HG03060 (cell line): Measurements from ENCODE around the gene CDH4.

Experiments used
- ATAC-seq: cut with Tn5 transposase; IDR thresholded peaks from one replicate; pipeline ENCODE4 v1.9.1; 2021; ENCODE audit warnings: low read depth, moderate number of reproducible peaks; ENCODE audit not compliant: unreplicated experiment

The CDH4 gene

GRCh38 chr20:61813791-61814190 lies 561.7 kb downstream of the CDH4 start:
- no peak for ATAC-seq

- no peak for ATAC-seq
These were observed 562.2 kb downstream of the CDH4 start for GRCh38 chr20:61814244-61814643.

DNA sequence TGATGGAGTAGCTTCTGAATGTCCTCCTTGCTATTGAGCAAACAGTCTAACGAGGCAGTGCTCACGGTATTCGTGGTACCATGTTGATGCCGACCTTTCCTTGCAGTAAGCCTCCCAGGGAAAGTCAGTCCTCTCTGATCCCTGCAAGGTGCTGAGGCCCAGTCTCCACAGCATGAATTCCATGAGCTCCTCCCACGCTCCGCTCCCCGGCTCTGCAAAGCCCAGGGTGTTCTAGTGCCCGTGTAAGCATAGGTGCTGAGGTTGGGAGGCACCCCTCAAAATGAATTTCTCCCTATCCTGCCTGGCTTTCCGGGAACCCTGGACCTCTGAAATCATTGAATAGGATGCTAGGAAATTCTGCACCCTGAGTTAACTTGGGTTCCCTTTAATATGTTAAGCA lies 562.7 kb downstream of the CDH4 start:
- no peak for ATAC-seq

DNA sequence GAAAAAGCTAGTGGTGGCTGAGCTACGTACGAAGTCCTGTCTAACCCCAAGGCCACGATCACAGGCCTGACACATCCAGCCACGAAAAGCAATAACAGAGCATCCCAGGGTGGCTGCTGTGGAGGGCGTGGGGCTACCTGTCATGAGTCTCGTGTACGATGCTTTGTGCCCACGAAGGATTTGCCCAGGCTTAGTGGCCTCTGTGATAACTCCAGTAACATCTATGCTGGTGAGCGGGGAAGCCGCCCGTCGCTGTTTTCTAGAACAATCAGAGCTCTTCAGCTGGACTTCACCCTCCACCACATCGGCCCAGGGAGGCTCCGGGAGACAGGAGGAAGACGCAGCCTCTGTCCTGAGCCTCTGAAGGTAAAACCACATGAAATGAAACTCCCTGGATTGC lies 563.1 kb downstream of the CDH4 start:
- no peak for ATAC-seq

DNA sequence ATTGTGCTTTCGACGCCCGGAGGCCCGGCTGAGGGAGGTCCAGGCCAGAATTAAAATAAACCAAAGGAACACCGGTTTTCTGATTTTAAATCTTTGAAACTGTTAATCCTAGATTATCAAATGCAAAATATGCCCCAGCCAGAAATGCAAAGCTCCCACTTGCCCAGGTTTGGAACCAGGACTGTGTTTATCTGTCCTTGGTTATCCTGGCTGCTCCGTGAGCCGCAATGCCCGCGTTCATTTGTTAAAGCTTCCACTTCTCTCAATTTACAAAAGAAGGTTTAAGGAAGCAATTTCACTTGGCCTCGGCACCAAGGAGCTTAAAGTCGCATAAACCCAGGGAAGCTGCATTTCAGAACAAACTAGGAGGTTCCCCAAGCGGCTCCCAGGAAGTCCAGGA lies 563.6 kb downstream of the CDH4 start:
- no peak for ATAC-seq

GRCh38 chr20:61816606-61817460 lies 564.8 kb downstream of the CDH4 start:
- no peak for ATAC-seq

- ATAC-seq = no peak
These were observed 565.5 kb downstream of the CDH4 start for GRCh38 chr20:61817575-61817974.

GRCh38 chr20:61818746-61819573 lies 566.9 kb downstream of the CDH4 start:
- no peak for ATAC-seq

DNA sequence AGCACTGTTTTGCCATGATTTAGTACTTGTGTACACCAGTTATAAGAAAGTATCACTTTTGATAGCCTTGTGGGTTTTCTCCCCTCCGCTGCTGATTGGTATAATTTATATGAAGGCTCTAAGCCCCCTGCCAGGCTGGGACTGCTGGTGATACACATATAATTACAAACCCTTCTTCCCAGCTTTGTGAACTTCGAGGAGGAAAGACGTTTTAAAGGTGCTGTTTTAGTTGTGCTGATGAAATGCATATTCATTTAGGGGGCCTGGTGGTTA lies 567.4 kb downstream of the CDH4 start:
- ATAC-seq = no peak

- ATAC-seq = no peak
These were observed 568.1 kb downstream of the CDH4 start for GRCh38 chr20:61819921-61820825.

- no peak for ATAC-seq
These were observed 569.7 kb downstream of the CDH4 start for GRCh38 chr20:61821735-61822134.

- ATAC-seq = no peak
These were observed 570.3 kb downstream of the CDH4 start for GRCh38 chr20:61822396-61822795.

- ATAC-seq = no peak
These were observed 571.2 kb downstream of the CDH4 start for GRCh38 chr20:61823242-61823641.

GRCh38 chr20:61828891-61829290 lies 576.8 kb downstream of the CDH4 start:
- no peak for ATAC-seq

GRCh38 chr20:61829526-61829925 lies 577.5 kb downstream of the CDH4 start:
- ATAC-seq = no peak

GRCh38 chr20:61830241-61830930 lies 578.3 kb downstream of the CDH4 start:
- ATAC-seq = no peak

- no peak for ATAC-seq
These were observed 578.9 kb downstream of the CDH4 start for GRCh38 chr20:61830991-61831390.

- ATAC-seq = no peak
These were observed 580.1 kb downstream of the CDH4 start for GRCh38 chr20:61832181-61832580.

DNA sequence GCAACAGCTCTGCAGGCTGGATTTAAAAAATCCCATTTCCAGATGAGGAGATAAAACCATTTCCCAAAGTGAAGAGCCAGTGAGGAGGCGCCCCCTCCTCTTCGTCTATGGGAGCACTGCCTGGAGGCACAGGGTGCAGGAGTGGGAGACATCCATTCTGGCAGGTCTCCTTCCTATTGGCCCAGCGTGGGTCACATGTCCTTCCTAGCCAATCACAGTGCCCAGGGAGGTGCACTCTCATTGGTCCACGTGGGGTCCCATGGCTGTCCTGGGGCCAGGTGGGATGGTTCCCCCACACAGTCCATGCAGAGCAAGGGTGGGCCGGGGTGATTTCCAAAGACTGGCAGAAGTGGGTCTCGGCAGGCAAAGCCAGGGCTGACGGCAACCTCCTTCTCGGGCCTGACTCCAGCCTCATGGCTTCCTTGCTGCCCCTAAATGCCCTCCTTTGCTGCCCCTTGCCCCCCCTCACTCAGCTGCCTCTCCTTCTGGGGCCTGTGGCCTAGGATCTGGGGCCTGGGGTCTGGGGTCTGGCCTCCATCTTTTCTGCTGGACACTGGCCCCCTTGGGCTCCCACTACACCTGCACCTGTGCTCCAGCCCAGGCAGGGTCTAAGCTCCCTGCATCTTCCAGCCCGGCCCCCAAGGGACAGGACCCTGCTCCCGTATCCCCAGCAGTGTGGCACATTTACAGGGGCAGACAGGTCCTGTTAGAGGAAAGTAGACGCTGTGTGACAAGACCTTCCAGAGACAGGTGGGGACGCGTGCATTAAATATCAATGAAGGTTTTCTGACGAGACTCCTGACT lies 581.9 kb downstream of the CDH4 start:
- no peak for ATAC-seq

GRCh38 chr20:61835301-61835700 lies 583.2 kb downstream of the CDH4 start:
- no peak for ATAC-seq
